Measurements from ENCODE around the gene ZNF283.

- TF ChIP-seq CTCF (IDR thresholded peaks at IDR 0.05) (no peak), EZH2 (IDR thresholded peaks at IDR 0.05; ENCODE audit: borderline replicate concordance, insufficient read depth, low read depth, low read length, poor library complexity, severe bottlenecking) (no peak)
Observed at GRCh38 chr19:43818500-43818899, 8.6 kb upstream of the ZNF283 start.
